ENCODE results near the gene TENT4B.

TENT4B gene

GRCh38 chr16:50260206-50261159, 107.4 kb downstream of the TENT4B start:
- DNase-seq, result no peak

- no peak for DNase-seq
These were observed 108.1 kb downstream of the TENT4B start for GRCh38 chr16:50261160-50261706.

GRCh38 chr16:50261707-50262235, 108.7 kb downstream of the TENT4B start:
- no peak for DNase-seq

- no peak for DNase-seq
These were observed 110.2 kb downstream of the TENT4B start for GRCh38 chr16:50263060-50263909.

GRCh38 chr16:50263940-50264929, 111.1 kb downstream of the TENT4B start:
- DNase-seq, result no peak

GRCh38 chr16:50265260-50265659, 112.2 kb downstream of the TENT4B start:
- no peak for DNase-seq

GRCh38 chr16:50265716-50266336, 112.7 kb downstream of the TENT4B start:
- DNase-seq, result no peak

- DNase-seq, result no peak
These were observed 113.4 kb downstream of the TENT4B start, which contains the start of gene ADCY7 for GRCh38 chr16:50266337-50267091. Gene ADCY7, plus strand, starts transcription at chr16:50266551. Its CDS starts 21,629 bp downstream, at chr16:50288180.

- no peak for DNase-seq
These were observed 114.1 kb downstream of the TENT4B start for GRCh38 chr16:50267151-50267631.

GRCh38 chr16:50267651-50268050, 114.5 kb downstream of the TENT4B start:
- no peak for DNase-seq

- no peak for DNase-seq
These were observed 115.2 kb downstream of the TENT4B start for GRCh38 chr16:50268352-50268751.

- DNase-seq, result no peak
These were observed 116.1 kb downstream of the TENT4B start for GRCh38 chr16:50269061-50269705.

GRCh38 chr16:50269769-50270509, 116.8 kb downstream of the TENT4B start:
- no peak for DNase-seq

- no peak for DNase-seq
These were observed 117.5 kb downstream of the TENT4B start for GRCh38 chr16:50270510-50271147.

- no peak for DNase-seq
These were observed 118.3 kb downstream of the TENT4B start for GRCh38 chr16:50271148-50272041.

- no peak for DNase-seq
These were observed 119.0 kb downstream of the TENT4B start for GRCh38 chr16:50272111-50272571.

GRCh38 chr16:50272687-50273381, 119.7 kb downstream of the TENT4B start:
- DNase-seq, result no peak

All from NCI-H2081 treated with DMSO at 0.1 percent for 48 hours (cell line).